ENCODE data around the gene RHCE. TPM values are rescaled to one million over a fixed set of nuclear protein-coding genes. Genes with fewer than 3 reads are reported as not detected.
"Not testable (repeated sequence)": the region's sequence is repeated elsewhere in the genome, so short reads cannot be mapped to it uniquely, and the experiment has no call there.

The RHCE gene
- total RNA-seq, 3 donors from 2014 or later = 0.15 to 0.26 TPM; not detected in 1

- H3K4me3 Mint-ChIP-seq; H3K9me3 Mint-ChIP-seq; ATAC-seq; H3K27me3 Mint-ChIP-seq (ENCODE audit: low read depth); H3K4me1 Mint-ChIP-seq (ENCODE audit: low read depth); H3K36me3 Mint-ChIP-seq (ENCODE audit: insufficient read depth); DNase-seq: not testable (repeated sequence)
Measured at GRCh38 chr1:25397549-25397948, 23.1 kb downstream of the RHCE start.

- Mint-ChIP-seq H3K4me3 (no peak overlapping the region), H3K36me3 (ENCODE audit: insufficient read depth) (no peaks in the 10 kb centered on the region), H3K9me3 (no peaks in the 10 kb centered on the region), H3K27me3 (ENCODE audit: low read depth) (peaks cover 6% of the 10 kb centered on the region), H3K4me1 (ENCODE audit: low read depth) (no peaks in the 10 kb centered on the region)
- ATAC-seq (no peak), DNase-seq (no peak)
Measured at GRCh38 chr1:25392841-25393240, 27.8 kb downstream of the RHCE start.

GRCh38 chr1:25389721-25390120 is 30.9 kb downstream of the RHCE start:
- not testable (repeated sequence) for H3K4me1 Mint-ChIP-seq (ENCODE audit: low read depth); DNase-seq; H3K4me3 Mint-ChIP-seq; H3K36me3 Mint-ChIP-seq (ENCODE audit: insufficient read depth); H3K9me3 Mint-ChIP-seq; H3K27me3 Mint-ChIP-seq (ENCODE audit: low read depth); ATAC-seq

- DNase-seq; H3K36me3 Mint-ChIP-seq (ENCODE audit: insufficient read depth); ATAC-seq; H3K9me3 Mint-ChIP-seq; H3K4me3 Mint-ChIP-seq; H3K27me3 Mint-ChIP-seq (ENCODE audit: low read depth); H3K4me1 Mint-ChIP-seq (ENCODE audit: low read depth): not testable (repeated sequence)
Measured at GRCh38 chr1:25388691-25389090, 31.9 kb downstream of the RHCE start.

- not testable (repeated sequence) for H3K27me3 Mint-ChIP-seq (ENCODE audit: low read depth); H3K9me3 Mint-ChIP-seq; H3K4me1 Mint-ChIP-seq (ENCODE audit: low read depth); H3K36me3 Mint-ChIP-seq (ENCODE audit: insufficient read depth); H3K4me3 Mint-ChIP-seq; DNase-seq; ATAC-seq
Measured at GRCh38 chr1:25387096-25387495, 33.5 kb downstream of the RHCE start.

- not testable (repeated sequence) for H3K4me3 Mint-ChIP-seq; H3K9me3 Mint-ChIP-seq; DNase-seq; H3K27me3 Mint-ChIP-seq (ENCODE audit: low read depth); H3K4me1 Mint-ChIP-seq (ENCODE audit: low read depth); H3K36me3 Mint-ChIP-seq (ENCODE audit: insufficient read depth); ATAC-seq
Measured at GRCh38 chr1:25383875-25384274, 36.8 kb downstream of the RHCE start.

- not testable (repeated sequence) for ATAC-seq, H3K4me3 Mint-ChIP-seq
Measured at GRCh38 chr1:25383090-25383489, 37.5 kb downstream of the RHCE start.

GRCh38 chr1:25382543-25382942 is 38.1 kb downstream of the RHCE start:
- H3K27me3 Mint-ChIP-seq (ENCODE audit: low read depth); H3K4me1 Mint-ChIP-seq (ENCODE audit: low read depth); DNase-seq; H3K9me3 Mint-ChIP-seq; H3K4me3 Mint-ChIP-seq; ATAC-seq; H3K36me3 Mint-ChIP-seq (ENCODE audit: insufficient read depth): not testable (repeated sequence)

More at GRCh38 chr1:25383090-25383489, 37.5 kb downstream of the RHCE start:
- H3K27me3 Mint-ChIP-seq (ENCODE audit: low read depth); DNase-seq; H3K9me3 Mint-ChIP-seq; H3K4me1 Mint-ChIP-seq (ENCODE audit: low read depth); H3K36me3 Mint-ChIP-seq (ENCODE audit: insufficient read depth): not testable (repeated sequence)

- H3K9me3 Mint-ChIP-seq; H3K4me3 Mint-ChIP-seq; H3K27me3 Mint-ChIP-seq (ENCODE audit: low read depth); DNase-seq; H3K4me1 Mint-ChIP-seq (ENCODE audit: low read depth); ATAC-seq; H3K36me3 Mint-ChIP-seq (ENCODE audit: insufficient read depth): not testable (repeated sequence)
Measured at GRCh38 chr1:25378367-25378766, 42.3 kb downstream of the RHCE start.

GRCh38 chr1:25371757-25372156 is 48.9 kb downstream of the RHCE start:
- H3K4me3 Mint-ChIP-seq; H3K36me3 Mint-ChIP-seq (ENCODE audit: insufficient read depth); H3K9me3 Mint-ChIP-seq; DNase-seq; ATAC-seq; H3K27me3 Mint-ChIP-seq (ENCODE audit: low read depth); H3K4me1 Mint-ChIP-seq (ENCODE audit: low read depth): not testable (repeated sequence)

GRCh38 chr1:25369691-25370271 is 50.8 kb downstream of the RHCE start:
- H3K36me3 Mint-ChIP-seq (ENCODE audit: insufficient read depth); ATAC-seq; H3K27me3 Mint-ChIP-seq (ENCODE audit: low read depth); DNase-seq; H3K4me1 Mint-ChIP-seq (ENCODE audit: low read depth); H3K9me3 Mint-ChIP-seq; H3K4me3 Mint-ChIP-seq: not testable (repeated sequence)

- Mint-ChIP-seq H3K27me3 (ENCODE audit: low read depth) (no peaks in the 10 kb centered on the region), H3K36me3 (ENCODE audit: insufficient read depth) (no peaks in the 10 kb centered on the region), H3K4me1 (ENCODE audit: low read depth) (no peaks in the 10 kb centered on the region), H3K9me3 (no peaks in the 10 kb centered on the region), H3K4me3 (no peak overlapping the region)
- DNase-seq = no peak
- no peak for ATAC-seq
Measured at GRCh38 chr1:25369241-25369640, 51.4 kb downstream of the RHCE start.

GRCh38 chr1:25362634-25363559 is 57.7 kb downstream of the RHCE start:
- peaks cover 18% of the 10 kb centered on the region for H3K36me3 Mint-ChIP-seq (ENCODE audit: insufficient read depth)
- H3K9me3 Mint-ChIP-seq; H3K4me3 Mint-ChIP-seq; H3K4me1 Mint-ChIP-seq (ENCODE audit: low read depth); DNase-seq; H3K27me3 Mint-ChIP-seq (ENCODE audit: low read depth): not testable (repeated sequence)
- ATAC-seq = peak; percentile 92 to 94

- no peak for DNase-seq
- H3K27me3 Mint-ChIP-seq (ENCODE audit: low read depth) = no peaks in the 10 kb centered on the region
- peaks cover 12% of the 10 kb centered on the region for H3K4me1 Mint-ChIP-seq (ENCODE audit: low read depth)
- no peak overlapping the region for H3K4me3 Mint-ChIP-seq
- ATAC-seq = no peak
- peaks cover 21% of the 10 kb centered on the region for H3K36me3 Mint-ChIP-seq (ENCODE audit: insufficient read depth)
- H3K9me3 Mint-ChIP-seq = no peaks in the 10 kb centered on the region
Measured at GRCh38 chr1:25361901-25362300, 58.7 kb downstream of the RHCE start.
